Stomach (tissue), 4 donors: ENCODE results near the gene SHISA6.

ENCODE experiments used
- CTCF ChIP-seq, 7 experiments: fragments of 450-650 bp in 4 of 7; fragments of 200-600 bp in 3 of 7; sonication (generic) in 3 of 7; IDR thresholded peaks; one replicate each; pipeline ENCODE4 v1.5.1; 2016 to 2019; ENCODE audit warnings: antibody characterized with exemption in 7 of 7, control low read depth in 2 of 7, mild to moderate bottlenecking in 1 of 7
- POLR2A ChIP-seq, 4 donors: fragments of 450-650 bp; IDR thresholded peaks; one replicate each; pipeline ENCODE4 v1.6.1; 2016; ENCODE audit warnings: antibody characterized with exemption in 4 of 4, control low read depth in 2 of 4, mild to moderate bottlenecking in 1 of 4, moderate library complexity in 1 of 4
- POLR2AphosphoS5 ChIP-seq, 3 donors: sonication (generic); formaldehyde crosslinking; IDR thresholded peaks; one replicate each; pipeline ENCODE4 v1.6.1; 2016; ENCODE audit warnings: antibody characterized with exemption in 3 of 3

DNA sequence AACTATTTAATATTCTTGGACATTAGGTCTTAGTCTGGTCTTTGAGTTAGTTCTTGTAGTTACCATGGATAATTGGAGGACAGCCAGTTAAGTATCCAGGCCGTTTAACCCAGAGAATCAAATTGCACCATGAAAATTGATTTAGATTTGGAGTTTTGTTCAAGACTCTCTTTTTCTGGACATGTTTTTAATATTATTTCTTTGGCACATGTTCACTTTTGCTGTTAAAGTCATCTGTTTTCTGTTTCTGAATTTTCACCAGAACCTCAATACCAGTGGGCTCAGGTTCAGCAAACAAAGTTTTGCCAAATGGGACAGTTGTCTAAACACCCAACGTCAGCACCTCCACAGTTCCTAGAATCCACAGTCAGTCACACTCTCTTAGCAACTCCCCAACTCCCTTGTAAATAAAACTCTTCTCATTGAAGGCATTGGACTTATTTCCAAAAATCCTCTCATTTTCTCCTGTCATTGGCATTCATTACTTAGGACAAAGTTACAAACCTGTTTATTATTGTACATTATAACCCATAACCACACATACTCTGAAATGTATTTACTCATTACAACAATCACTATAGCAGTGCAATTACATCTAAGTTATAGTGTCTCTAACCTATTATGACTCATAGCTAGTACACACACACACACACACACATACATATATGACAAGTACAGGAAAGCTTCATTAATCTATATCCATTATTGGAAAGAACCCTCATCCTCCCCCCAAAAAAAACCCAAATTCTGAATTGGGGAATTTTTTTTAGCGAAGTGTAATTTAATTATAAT lies 323.8 kb downstream of the SHISA6 start:
- TF ChIP-seq CTCF (IDR thresholded peaks at IDR 0.05) (no peak), POLR2A (IDR thresholded peaks at IDR 0.05) (no peak), POLR2AphosphoS5 (IDR thresholded peaks at IDR 0.05) (no peak)
